Effector memory CD4-positive, alpha-beta T cell (primary cell): Measurements from ENCODE around the gene DAD1.

Experiments
- DNase-seq, 3 donors: peaks; one replicate each; pipeline ENCODE4 v3.0.0-alpha.2; 2020
- H3K27ac ChIP-seq: 2 replicates; pipeline ENCODE4 v1.7.0; 2013; ENCODE audit warnings: mild to moderate bottlenecking, low read length, moderate library complexity; ENCODE audit not compliant: insufficient read depth, poor library complexity, severe bottlenecking
- H3K27me3 ChIP-seq: replicated peaks from 2 replicates; pipeline ENCODE4 v1.7.0; 2013; ENCODE audit warnings: mild to moderate bottlenecking, low read length; ENCODE audit not compliant: insufficient read depth, control insufficient read depth, poor library complexity, severe bottlenecking
- H3K36me3 ChIP-seq: 2 replicates; pipeline ENCODE4 v1.7.0; 2013; ENCODE audit warnings: mild to moderate bottlenecking, low read length, moderate library complexity; ENCODE audit not compliant: control insufficient read depth, insufficient read depth
- H3K4me1 ChIP-seq: 2 replicates; pipeline ENCODE4 v1.7.0; 2013; ENCODE audit warnings: low read length, mild to moderate bottlenecking; ENCODE audit not compliant: control insufficient read depth, insufficient read depth, poor library complexity, severe bottlenecking
- H3K4me3 ChIP-seq: 2 replicates; pipeline ENCODE4 v1.7.0; 2013; ENCODE audit warnings: low read length, low read depth, mild to moderate bottlenecking; ENCODE audit not compliant: insufficient read depth, poor library complexity, severe bottlenecking
- H3K9me3 ChIP-seq: 2 replicates; pipeline ENCODE4 v1.7.0; 2013; ENCODE audit warnings: mild to moderate bottlenecking, low read length, moderate library complexity; ENCODE audit not compliant: control insufficient read depth

DAD1 gene

DNA sequence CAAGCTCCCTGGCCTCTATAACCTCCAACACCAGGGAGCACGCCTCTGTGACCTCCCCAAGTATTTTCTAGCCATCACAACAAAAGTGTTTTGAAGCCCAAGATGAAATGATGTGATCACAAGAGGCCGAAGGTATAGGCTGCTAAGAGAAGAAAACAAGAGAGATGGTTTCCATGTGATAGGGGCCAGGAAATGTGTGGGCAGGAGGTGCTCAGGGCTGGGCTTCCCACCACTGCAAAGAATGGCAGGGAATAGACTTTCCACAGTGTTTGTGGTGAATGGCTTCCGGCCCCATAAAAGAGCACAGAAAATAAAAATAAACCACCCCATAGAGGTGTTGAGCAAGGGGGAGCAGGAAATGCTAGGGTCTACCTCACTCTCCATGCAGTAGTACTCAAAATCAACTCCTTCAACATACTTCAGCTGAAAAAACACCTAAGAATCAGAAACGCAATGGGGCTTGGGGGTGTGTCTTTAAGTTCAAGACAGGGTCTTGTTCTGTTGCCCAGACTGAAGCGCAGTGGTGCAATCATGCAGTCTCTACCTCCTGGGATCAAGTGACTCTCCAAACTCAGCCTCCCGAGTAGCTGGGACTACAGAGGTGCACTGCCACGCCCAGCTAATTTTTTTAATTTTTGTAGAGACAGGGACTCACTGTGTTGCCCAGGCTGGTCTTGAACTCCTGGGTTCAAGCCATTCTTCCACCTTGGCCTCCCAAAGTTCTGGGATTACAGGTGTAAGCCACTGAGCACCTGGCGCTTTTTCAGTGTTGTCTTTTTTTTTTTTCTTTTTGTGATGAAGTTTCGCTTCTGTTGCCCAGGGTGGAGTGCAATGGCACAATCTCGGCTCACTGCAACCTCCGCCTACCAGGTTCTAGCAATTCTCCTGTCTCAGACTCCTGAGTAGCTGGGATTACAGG lies 27.1 kb downstream of the DAD1 start:
- H3K27me3 ChIP-seq, result no peaks in the 10 kb centered on the region
- peak overlapping the region; percentile 15 for H3K4me3 ChIP-seq
- peak overlapping the region; percentile 91 for H3K27ac ChIP-seq
- peaks cover 92% of the 10 kb centered on the region for H3K4me1 ChIP-seq
- no peaks in the 10 kb centered on the region for H3K36me3 ChIP-seq
- no peaks in the 10 kb centered on the region for H3K9me3 ChIP-seq
- peak; percentile 74 to 77 (median 77) for DNase-seq

DNA sequence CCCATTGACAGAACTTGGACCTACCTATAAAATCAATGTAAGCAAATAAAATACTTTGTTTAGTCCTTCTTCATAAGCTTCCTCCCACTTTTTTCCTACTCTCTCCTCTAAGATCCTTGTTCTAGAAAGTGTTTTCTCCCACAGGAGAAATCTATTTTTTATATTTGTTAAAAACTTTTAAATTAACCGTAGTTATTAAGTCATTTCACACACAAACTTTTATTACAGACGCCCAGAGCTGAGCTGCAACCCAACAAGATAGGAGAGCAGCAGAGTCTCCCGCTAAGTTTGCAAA lies 27.7 kb downstream of the DAD1 start:
- Histone ChIP-seq H3K27ac (peak overlapping the region; percentile 91), H3K36me3 (no peaks in the 10 kb centered on the region), H3K27me3 (no peaks in the 10 kb centered on the region), H3K9me3 (no peaks in the 10 kb centered on the region), H3K4me3 (no peak overlapping the region), H3K4me1 (peaks cover 94% of the 10 kb centered on the region)
- DNase-seq, result no peak

DNA sequence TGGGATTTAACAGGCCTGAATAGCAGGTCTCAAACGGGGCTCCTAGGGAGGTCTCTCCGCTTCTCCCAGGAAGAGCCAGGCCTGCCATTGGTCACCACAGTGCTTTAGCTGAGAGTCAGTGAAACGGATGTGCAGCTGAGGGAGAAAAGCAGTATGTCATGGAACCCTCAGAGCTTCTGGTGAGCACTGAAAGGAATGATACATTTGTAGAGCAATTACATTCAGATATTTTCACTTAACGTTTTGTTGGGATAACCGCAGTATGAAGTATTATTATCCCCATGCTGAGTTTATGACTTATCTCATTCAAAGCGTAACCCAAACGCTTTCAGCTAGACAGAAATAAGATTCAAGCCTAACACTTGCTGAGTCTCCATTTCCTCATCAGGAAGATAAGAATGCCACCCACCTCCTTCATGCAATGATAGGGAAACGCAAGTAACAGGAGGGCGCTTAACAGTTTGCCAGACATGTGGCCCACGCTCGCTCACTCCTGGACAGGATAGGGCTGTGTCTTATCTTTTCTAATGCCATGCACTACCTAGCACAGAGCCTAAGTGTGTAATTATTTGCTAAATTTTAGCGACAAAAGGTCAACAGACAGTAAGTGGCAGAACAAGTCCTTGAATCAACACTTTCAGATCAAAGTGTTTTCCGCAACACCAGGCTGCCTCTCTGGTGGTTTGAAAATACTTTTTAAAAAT lies 28.2 kb downstream of the DAD1 start:
- Histone ChIP-seq H3K27ac (peak overlapping the region; percentile 91), H3K4me1 (peaks cover 92% of the 10 kb centered on the region)

DNA sequence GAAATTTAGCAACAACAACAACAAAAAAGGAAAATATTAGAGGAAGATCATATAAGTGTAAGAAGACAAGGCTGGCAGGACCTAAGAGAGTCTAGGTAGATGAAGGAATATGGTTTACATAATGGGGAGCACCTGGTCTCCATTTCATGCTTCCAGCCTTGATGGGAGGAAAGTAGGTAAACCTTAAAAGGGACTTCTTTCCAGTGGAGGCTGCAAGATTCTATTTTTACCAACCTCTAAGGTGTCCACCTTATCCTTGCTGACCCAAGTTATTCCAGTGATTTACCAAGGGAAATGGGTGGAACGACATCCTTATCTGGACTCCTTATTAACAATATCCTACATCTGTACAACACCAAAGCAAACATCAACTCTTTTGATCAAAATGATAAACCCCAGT lies 30.0 kb downstream of the DAD1 start:
- no peak for DNase-seq
- Histone ChIP-seq H3K27ac (peak overlapping the region; percentile 99), H3K4me3 (peak overlapping the region; percentile 53), H3K27me3 (no peaks in the 10 kb centered on the region), H3K36me3 (no peaks in the 10 kb centered on the region), H3K4me1 (peaks cover 92% of the 10 kb centered on the region), H3K9me3 (no peaks in the 10 kb centered on the region)

More for the DNA sequence above, 28.2 kb downstream of the DAD1 start:
- no peaks in the 10 kb centered on the region for H3K36me3 ChIP-seq
- H3K9me3 ChIP-seq, result no peaks in the 10 kb centered on the region
- no peaks in the 10 kb centered on the region for H3K27me3 ChIP-seq
- DNase-seq, result no peak
- H3K4me3 ChIP-seq, result no peak overlapping the region

DNA sequence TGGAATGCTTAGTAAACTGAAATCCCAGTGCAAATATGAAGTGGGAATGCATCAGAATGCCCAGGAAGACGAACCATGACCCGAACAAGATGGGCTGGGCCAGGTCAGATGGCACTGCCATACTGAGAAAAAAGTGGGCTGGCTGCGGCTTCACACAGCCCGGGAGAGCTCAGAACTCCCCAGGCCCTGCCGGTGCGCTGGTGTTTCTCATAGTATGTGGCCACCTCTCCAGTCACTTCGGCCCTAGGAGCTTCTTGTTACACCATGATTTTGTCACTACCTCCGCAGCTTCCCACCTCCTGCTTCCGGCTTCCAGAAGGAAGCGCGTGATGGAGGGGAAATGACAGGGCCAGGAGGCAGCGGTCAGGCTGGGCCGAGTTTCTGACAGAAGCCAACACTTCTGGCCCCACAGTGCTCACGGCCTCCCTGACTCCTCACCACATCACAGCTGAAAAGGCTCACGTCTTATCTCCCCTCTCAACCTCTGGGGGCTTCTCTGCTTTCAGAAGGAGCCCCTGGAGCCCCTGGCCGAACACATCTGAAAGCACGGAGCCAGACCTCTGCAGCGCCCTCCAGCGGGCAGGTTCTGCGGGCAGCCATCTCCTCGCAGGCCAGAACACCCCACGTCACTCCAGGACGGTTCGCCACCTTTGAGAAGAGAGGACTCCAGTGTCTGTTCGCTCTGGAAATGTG lies 30.7 kb downstream of the DAD1 start:
- Histone ChIP-seq H3K4me3 (peak overlapping the region; percentile 53), H3K27ac (peak overlapping the region; percentile 99)

DNA sequence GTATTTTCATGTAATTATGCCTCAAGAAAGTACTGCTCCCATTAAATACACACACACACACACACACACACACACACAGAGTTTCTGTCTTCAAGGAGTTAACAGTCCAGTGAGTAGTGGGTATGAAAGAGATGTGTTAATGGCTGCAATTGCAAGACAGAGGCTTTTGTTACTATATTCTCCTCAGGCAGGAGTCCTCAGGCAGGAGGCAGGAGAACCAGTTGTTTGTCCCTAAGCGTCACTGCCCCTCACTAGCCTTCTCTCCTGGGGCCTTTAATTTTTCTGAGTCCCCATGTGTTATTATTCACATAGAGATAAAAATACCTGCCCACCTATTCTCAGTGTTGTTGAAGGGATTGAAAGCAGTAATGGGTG lies 31.2 kb downstream of the DAD1 start:
- Histone ChIP-seq H3K27ac (peak overlapping the region; percentile 99), H3K4me1 (peaks cover 92% of the 10 kb centered on the region), H3K27me3 (no peaks in the 10 kb centered on the region), H3K4me3 (peak overlapping the region; percentile 53), H3K9me3 (no peaks in the 10 kb centered on the region), H3K36me3 (peaks cover 2% of the 10 kb centered on the region)
- no peak for DNase-seq

More for the DNA sequence above, 30.7 kb downstream of the DAD1 start:
- peaks cover 92% of the 10 kb centered on the region for H3K4me1 ChIP-seq
- H3K27me3 ChIP-seq, result no peaks in the 10 kb centered on the region
- peak in 1 of 3 donors; percentile 33 for DNase-seq
- H3K9me3 ChIP-seq, result no peaks in the 10 kb centered on the region
- no peaks in the 10 kb centered on the region for H3K36me3 ChIP-seq

DNA sequence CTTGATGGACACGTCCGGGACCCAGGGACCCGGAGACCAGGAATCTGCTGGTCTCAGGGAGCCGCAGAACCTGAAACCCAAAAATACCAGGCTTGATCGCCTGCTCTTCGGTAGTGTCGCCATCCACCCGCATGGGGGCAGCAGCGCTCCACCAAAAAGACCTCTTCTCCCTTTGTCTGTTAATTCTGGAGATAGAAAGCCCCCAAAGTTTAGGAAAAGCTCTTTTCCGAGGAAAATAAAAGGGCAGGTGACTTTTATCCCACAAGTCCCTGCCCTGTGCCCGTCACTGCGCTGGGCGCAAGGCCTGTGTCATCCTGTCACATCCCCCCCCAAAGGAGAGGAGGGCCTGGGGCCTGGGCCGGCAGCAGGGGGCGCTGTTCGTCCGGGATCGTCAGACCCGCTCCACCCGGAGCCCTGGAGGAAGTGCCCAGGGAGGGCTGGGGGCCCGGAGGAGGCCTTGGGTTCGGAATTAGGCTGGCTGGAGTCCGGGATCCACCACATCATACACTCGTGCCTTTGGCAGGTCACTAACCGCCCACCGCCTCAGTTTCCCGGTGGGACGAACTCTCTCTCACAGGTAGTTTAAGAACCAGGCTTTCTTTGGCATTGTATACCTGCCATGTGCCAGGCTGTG lies 31.9 kb downstream of the DAD1 start:
- peaks cover 10% of the 10 kb centered on the region for H3K36me3 ChIP-seq

DNA sequence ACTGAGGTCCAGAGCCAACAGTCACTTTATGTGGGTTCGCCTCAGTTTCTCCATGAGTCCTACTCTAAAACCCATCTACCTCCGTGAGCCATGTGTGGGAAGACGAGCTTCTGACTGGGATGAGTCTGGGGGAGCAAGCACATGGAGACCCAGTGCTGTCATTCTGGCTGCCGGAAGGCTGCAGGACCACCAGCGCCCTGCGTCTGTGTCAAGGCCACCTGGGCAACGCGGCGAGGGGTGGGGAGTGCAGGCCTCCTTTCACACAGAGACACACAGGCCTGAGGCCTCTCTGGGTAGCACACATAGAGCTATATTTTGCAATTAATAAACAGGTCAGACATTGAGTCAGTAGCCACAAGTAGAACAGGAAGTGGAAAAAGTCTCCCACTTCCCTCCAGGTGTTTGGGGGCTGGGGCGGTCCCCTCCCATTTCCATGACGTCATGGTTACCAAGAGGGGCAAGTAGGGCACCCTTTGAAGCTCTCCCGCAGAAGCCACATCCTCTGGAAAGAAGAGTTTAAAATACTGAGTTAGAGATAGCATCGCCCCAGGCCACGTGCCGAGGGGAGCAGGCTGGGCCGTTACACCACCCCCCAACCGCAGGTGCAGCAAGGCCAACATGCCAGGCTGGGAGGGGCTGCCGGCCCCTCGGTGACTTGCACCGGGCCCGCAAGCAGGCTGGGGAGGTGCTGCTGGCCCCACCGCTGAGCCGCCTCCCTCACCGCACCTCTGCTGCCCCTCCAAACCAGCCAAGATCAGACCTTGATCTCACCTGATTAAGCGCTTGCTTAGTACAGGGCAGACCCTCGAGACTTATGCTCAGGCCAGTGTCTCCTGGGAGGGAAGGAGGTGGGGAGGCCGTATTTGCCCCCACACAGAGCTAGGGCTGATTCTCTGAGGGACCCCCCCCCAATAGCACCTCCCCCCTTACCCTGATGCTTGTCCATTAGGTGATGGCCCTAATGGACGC lies 32.7 kb downstream of the DAD1 start:
- Histone ChIP-seq H3K4me3 (peak overlapping the region; percentile 53), H3K36me3 (peaks cover 17% of the 10 kb centered on the region), H3K27ac (peak overlapping the region; percentile 99), H3K9me3 (no peaks in the 10 kb centered on the region), H3K27me3 (no peaks in the 10 kb centered on the region), H3K4me1 (peaks cover 95% of the 10 kb centered on the region)
- DNase-seq, result peak; percentile 98 to 99 (median 99)

More for the DNA sequence above, 31.9 kb downstream of the DAD1 start:
- Histone ChIP-seq H3K4me1 (peaks cover 92% of the 10 kb centered on the region), H3K27me3 (no peaks in the 10 kb centered on the region), H3K27ac (peak overlapping the region; percentile 99), H3K4me3 (peak overlapping the region; percentile 53), H3K9me3 (no peaks in the 10 kb centered on the region)
- peak; percentile 78 to 82 (median 79) for DNase-seq
